Upper lobe of right lung (tissue), 1 donor: Measurements from ENCODE around the gene PARP16. TPM values are rescaled to one million over a fixed set of nuclear protein-coding genes. Genes with fewer than 3 reads are reported as not detected.
A peak's percentile ranks its signal among the peaks of the same experiment; 100 is the strongest.

Source experiments
- ATAC-seq: fragments of 200-7000 bp; cut with Tn5 transposase; one replicate; pipeline ENCODE4 v1.9.1; 2020; ENCODE audit warnings: mild to moderate bottlenecking, moderate library complexity
- DNase-seq: peaks from one replicate; pipeline ENCODE4 v3.0.0-alpha.2; 2020
- H3K27ac ChIP-seq: fragments of 200-600 bp; one replicate; pipeline ENCODE4 v1.8.0; 2022
- H3K27me3 ChIP-seq: fragments of 200-600 bp; one replicate; pipeline ENCODE4 v1.8.0; 2022; ENCODE audit warnings: mild to moderate bottlenecking
- H3K36me3 ChIP-seq: fragments of 200-600 bp; one replicate; pipeline ENCODE4 v1.8.0; 2022
- H3K4me1 ChIP-seq: fragments of 200-600 bp; one replicate; pipeline ENCODE4 v1.8.0; 2022
- H3K4me3 ChIP-seq: fragments of 200-600 bp; one replicate; pipeline ENCODE4 v1.8.0; 2022; ENCODE audit warnings: mild to moderate bottlenecking
- H3K9me3 ChIP-seq: fragments of 200-600 bp; one replicate; pipeline ENCODE4 v1.8.0; 2022
- intact Hi-C: fragments of 100-400 bp; cut with DNase I; formaldehyde crosslinking; loops from one replicate; pipeline ENCODE4 v1.11.0; 2022
- total RNA-seq: library from RNA; stranded (reverse); fragmentation: NEBNext Ultra II Directional; extraction: Animal tissue kit (Norgen Biotek cat#: 25700); gene quantifications from one replicate; pipeline ENCODE4 v1.2.1, GENCODE V29; 2021
- TF ChIP-seq, protein P1 (sequence below): fragments of 200-600 bp; IDR thresholded peaks from one replicate; pipeline ENCODE4 v1.8.0; 2022; ENCODE audit warnings: antibody characterized with exemption
- donor health status: DM: no; HTN: yes; CAD: no; lungs with severe emphysema.

The PARP16 gene
- total RNA-seq, 1 donor from 2014 or later: 8.3 TPM

DNA sequence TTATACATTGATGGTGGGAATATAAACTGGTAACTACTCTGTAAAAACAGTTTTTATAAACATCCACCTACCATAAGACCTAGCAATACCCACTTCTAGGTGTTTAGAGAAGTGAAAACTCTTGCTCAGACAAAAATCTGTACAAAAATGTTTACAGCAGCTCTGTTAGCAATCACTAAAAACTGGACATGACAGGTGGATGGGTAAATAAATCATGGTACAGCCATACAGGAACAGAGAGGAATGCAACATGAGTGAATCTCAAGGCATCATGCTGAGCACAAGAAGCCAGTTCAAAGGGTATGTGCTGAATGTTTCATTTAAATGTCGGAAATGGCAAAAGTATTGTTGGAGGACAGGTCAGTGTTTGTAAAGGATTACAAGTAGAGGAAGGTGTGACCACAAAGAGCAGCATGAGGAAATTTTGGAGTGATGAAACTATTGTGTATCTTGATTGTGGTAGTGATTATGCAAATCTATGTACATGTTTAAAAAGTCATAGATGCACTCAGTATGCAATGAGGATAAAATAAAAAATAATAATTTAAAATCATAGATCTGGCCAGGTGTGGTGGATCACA lies 6.3 kb upstream of the PARP16 start:
- intact Hi-C loops: no loop called here

DNA sequence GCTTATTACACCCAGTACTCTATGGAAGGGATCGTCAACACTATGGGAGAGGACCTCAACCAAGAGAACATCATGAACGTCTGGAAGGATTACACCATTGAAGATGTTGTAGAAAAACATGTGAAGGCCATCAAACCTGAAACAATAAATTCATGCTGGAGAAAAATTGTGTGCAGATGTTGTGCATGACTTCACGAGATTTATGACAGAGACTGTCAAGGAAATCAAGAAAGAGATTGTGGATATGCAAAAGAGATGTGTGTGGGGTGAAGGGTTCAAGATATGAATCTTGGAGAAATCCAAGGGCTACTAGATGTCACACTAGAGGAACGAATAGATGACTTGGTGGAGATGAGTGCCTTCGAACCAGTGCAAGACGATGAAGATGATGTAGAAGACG lies 3.5 kb upstream of the PARP16 start:
- Histone ChIP-seq H3K36me3 (no peaks in the 10 kb centered on the region), H3K4me3 (no peak overlapping the region), H3K27me3 (no peaks in the 10 kb centered on the region), H3K4me1 (peaks cover 12% of the 10 kb centered on the region), H3K9me3 (no peaks in the 10 kb centered on the region), H3K27ac (no peak overlapping the region)
- intact Hi-C loops: no loop called here
- DNase-seq: no peak
- TF ChIP-seq, protein P1, sequence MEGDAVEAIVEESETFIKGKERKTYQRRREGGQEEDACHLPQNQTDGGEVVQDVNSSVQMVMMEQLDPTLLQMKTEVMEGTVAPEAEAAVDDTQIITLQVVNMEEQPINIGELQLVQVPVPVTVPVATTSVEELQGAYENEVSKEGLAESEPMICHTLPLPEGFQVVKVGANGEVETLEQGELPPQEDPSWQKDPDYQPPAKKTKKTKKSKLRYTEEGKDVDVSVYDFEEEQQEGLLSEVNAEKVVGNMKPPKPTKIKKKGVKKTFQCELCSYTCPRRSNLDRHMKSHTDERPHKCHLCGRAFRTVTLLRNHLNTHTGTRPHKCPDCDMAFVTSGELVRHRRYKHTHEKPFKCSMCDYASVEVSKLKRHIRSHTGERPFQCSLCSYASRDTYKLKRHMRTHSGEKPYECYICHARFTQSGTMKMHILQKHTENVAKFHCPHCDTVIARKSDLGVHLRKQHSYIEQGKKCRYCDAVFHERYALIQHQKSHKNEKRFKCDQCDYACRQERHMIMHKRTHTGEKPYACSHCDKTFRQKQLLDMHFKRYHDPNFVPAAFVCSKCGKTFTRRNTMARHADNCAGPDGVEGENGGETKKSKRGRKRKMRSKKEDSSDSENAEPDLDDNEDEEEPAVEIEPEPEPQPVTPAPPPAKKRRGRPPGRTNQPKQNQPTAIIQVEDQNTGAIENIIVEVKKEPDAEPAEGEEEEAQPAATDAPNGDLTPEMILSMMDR: no peak
- ATAC-seq: no peak

More for the DNA sequence above, 6.3 kb upstream of the PARP16 start:
- Histone ChIP-seq H3K27ac (no peak overlapping the region), H3K9me3 (no peaks in the 10 kb centered on the region), H3K4me3 (no peak overlapping the region), H3K27me3 (no peaks in the 10 kb centered on the region), H3K4me1 (peaks cover 21% of the 10 kb centered on the region), H3K36me3 (no peaks in the 10 kb centered on the region)
- ATAC-seq (no peak), DNase-seq (no peak)
- TF ChIP-seq, protein P1: no peak

DNA sequence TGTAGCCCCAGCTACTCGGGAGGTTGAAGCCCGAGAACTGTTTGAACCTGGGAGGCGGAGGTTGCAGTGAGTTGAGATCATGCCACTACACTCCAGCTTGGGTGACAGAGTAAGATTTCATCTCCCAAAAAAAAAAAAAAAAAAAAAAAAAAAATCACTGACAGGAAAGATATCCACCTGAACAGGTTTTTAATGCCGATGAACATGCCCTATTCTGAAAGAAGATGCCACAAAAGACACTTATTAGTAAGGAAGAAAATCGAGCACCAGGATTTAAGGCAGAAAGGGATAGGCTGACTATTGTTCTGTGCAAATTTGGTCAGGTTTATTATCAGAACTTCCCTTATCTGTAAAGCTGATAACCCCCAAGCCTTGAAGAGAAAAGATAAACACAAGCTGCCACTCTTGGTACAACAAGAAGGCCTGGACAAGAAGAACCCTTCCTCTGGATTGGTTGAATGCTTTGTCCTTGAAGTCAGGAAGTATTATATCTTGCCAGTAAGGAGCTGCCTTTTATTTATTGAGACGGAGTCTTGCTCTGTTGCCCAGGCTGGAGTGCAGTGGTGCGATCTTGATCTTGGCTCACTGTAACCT lies 2.7 kb upstream of the PARP16 start:
- Histone ChIP-seq H3K27ac (no peak overlapping the region), H3K4me1 (peaks cover 14% of the 10 kb centered on the region), H3K4me3 (no peak overlapping the region), H3K9me3 (no peaks in the 10 kb centered on the region), H3K36me3 (no peaks in the 10 kb centered on the region), H3K27me3 (no peaks in the 10 kb centered on the region)
- no peak for ATAC-seq
- intact Hi-C loops: no loop called here
- TF ChIP-seq, protein P1: no peak
- DNase-seq: no peak

DNA sequence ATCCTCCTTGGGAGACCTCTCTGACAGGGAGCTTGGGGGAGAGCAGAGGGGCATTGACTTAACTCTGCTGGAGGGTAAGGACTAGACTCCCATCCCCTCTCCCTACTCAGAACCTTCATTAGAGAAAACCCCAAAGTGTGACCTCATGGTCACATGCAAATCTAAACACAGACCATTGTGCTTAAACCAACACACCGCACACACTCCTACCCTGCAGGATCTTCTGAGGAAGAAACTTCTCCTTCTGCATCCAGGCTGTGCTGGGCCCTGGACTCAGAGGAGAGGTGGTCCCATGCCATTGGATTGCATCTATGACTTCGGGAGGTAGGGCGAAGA lies 805 bp upstream of the PARP16 start:
- H3K27ac ChIP-seq: peak overlapping the region; percentile 80
- no peak for ATAC-seq
- peak overlapping the region; percentile 68 for H3K4me3 ChIP-seq
- no peaks in the 10 kb centered on the region for H3K27me3 ChIP-seq
- intact Hi-C loops: no loop called here
- no peaks in the 10 kb centered on the region for H3K9me3 ChIP-seq
- peaks cover 14% of the 10 kb centered on the region for H3K4me1 ChIP-seq
- no peaks in the 10 kb centered on the region for H3K36me3 ChIP-seq
- TF ChIP-seq, protein P1: no peak
- DNase-seq: no peak

DNA sequence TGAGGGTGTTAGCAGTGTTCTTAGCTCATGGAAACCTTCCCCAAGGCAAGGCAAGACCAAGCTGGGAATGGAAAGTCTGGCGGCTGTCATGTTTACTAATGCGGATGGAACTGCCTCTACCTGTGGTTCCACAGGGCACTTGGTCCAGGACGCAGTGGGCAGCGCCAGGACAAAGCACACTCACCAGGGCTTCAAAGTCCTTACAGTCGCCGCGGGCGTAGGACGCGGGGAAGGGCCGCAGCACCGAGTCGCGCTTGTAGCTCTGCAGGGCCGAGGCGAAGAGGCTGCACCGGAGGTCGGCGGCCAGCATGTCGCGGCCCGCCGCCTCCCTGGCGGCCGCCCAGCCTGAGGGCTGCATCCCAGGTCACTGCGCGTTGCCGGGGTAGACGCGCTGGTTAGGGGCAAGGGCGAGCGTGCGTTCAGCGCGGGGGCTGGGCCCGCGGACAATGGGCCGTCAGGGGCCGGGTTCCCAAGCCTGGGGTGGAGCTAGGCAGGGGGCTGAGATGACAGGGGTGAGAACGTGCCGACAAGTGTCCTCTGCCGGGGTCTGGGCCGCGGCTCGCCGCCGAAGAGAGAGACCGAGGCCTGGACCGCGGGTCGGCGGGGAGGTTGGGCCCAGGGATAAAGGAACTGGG lies 497 bp downstream of the PARP16 start:
- Histone ChIP-seq H3K36me3 (no peaks in the 10 kb centered on the region), H3K27me3 (no peaks in the 10 kb centered on the region), H3K9me3 (no peaks in the 10 kb centered on the region), H3K27ac (peak overlapping the region; percentile 80), H3K4me3 (peak overlapping the region; percentile 68), H3K4me1 (peaks cover 14% of the 10 kb centered on the region)
- no peak for DNase-seq
- peak; percentile 62 for ATAC-seq
- intact Hi-C loops: no loop called here
- TF ChIP-seq, protein P1: no peak
